ENCODE measurements around the gene SLC28A3.

The SLC28A3 gene

DNA sequence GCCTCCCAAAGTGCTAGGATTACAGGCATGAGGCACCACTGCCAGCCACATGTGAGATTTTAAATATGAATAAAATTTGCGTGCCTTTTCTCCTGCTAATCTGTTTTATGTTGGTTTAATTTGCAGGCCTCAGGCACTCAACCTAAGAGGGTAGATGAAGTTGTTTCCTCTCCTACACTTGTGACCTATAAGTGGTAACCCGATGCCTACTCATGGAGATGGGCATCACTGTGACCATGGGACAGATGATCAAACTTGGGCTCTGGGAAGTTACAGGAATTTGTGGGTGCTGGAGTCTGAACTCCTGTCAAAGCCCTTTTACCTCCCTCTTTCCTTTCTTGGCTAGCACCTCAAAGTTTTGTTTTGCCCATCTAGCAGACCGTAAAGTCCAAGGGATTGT is 1.1 kb downstream of the SLC28A3 start:
- no peak for DNase-seq

DNA sequence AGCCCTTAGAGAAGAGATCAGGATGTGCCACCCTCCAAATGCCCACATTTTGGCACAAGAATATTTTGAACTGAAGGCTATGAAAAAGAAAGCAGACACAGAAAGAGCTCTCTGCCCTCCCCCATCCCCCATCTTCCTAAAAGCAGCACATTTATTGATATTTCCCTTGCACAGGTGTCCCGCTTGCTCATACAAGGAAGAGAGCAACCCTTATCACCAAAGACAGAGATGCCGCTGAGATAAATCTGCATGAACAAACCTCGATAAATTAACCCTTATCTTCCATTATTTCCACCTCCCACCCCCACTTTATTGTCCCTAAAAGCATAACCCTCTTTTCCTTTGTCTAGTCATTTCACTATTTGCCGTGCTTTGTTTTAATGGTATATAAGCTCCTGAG is 1.8 kb downstream of the SLC28A3 start:
- DNase-seq = no peak

DNA sequence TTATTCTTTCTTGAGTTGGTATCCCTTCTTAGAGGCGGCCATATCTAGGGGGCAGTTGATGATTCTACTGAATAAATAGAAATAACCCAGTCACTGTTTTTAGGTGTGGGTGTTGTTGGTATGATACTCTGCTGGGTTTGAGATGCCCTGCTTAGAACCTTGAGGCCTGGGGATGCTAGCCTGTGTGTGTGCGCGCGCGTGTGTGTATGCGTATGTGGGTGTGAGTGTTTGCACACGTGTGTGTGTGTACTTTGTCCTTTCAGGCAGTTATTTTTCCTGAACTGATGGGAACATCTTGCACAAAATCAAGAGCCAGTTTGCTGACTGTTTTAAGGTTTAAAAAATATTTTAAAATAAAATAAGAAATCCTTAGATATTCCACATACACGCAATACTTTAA is 3.3 kb downstream of the SLC28A3 start:
- no peak for DNase-seq

DNA sequence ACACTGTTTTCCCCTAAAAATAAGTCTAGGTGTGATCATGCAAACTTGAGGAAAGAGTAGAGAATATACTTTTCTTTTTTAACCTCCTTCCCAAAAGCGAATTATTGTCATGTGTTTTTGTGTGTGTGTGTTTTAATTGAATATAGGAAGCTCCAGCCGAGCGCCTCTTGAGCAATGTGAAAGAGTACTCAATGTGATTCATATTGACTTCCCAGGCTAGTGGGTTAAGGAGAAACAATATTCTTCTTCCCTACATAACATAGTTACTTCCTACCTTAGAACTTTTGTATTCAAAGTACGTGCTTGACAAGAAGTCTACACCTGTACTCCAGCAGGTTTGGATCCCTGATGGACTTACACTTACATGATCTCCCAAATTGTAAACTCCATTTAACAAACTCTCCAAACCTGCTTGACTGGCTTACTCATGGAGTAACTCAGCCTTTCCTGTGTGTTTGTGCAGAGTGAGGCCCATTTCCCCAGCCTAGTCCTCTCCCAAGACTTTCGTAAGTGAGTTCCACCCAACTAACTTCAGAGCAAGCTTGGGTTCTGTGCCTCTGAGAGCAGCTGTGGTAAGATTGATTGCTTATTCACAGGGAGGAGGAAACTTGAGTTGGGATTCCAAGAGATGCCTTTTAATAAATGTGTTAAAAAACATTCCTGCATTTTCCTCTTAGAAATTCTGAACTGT is 9.3 kb downstream of the SLC28A3 start:
- DNase-seq = no peak

DNA sequence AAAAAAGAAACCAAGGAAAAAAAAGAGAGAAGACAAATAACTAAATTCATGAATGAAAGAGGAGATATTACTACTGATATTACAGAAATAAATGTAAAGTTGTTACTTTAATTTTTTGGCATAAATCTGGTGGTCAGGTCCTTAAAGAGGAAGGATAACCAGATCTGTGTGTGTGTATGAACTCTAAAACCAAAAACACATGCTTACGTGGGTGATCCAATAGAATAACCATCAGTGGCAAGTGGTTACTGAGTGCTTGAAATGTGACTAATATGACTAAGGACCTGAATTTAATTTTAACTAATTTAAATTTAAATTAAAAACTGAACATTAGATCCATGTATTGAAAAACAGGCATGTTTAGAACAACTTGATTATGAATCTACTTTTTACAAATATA is 10.3 kb downstream of the SLC28A3 start:
- no peak for DNase-seq

DNA sequence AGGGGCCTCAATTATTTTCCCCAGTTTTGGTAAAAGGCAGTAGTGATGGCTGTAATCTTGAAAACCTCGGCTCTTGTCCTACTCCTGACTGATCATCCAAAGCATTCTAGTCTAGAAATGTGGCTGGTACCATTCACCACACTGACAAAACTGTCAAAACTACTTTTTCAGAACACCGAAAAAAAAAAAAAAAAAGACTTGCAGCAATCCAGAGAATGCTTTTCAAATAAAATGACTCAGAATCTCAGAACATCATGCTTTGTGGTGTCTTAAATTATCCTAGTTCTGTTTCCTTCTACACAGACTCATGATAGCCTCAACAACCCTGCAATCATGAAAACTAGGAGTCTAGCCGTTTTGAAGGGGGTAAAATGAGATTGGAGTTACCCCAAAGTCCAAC is 13.4 kb downstream of the SLC28A3 start:
- DNase-seq = no peak

DNA sequence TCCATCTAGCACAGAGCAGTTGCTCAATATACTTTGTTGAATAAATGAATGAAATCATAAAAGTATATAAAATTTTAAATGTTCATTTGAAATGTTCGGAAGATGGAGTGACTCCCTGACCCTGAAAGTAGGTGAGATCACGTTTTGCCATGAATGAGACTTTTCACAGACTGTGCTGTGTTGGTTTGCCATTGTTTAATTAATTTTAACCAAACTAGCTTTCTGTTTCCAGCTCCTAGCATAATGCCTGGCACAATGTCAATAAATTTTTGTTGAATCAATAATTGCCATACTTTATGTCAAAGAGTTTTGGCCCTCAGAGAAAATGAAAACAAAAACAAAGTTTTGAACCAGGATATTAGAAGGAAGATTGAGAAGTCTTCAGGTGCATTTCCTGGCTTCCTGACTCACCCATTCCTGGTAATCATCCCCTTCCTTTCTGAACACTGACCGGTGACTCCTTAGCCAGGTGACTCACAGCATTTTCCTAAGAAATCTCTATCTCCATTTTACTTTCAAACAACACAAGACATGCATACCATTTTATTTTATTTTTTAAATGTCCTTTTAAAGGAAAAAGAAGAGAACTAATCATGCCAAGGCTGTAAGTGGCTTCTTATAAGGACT is 15.1 kb downstream of the SLC28A3 start:
- DNase-seq = no peak

DNA sequence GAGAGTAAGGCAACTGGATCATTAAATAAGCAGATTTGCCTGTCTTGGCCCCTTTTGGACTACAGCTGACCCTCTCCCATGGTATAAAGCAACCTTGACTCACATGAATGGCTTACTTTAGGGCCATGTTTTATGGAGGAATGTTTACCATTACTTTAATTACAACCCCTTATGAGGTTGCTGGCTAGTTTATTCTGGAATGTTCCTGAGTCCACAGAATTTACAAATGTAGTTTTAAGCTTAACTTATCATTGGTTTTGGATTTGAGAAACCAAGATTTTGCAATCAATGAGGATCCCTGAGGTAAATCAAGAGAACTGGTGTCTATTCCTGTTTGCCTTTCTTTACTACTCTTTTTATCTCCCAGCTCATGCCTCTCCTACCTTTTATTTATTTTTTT is 15.7 kb downstream of the SLC28A3 start:
- DNase-seq = no peak

DNA sequence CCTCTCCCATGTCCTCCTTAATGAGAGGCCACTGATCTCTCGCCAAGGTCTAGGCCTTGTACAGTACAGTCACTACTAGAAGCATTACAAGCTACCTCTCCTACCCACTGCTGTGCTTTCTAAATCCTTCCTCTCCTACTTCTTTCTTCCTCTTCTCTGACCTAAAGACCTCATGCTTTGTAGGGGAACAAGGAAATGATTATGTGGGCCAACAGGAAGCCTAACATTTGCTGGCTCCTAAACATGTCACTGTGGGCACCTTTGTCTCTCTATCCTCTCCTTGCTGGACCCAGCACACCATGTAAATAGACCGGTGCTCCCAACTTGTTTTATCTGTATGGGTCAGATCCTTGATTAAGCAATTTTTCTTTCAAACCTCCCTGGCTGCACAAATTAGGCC is 16.7 kb downstream of the SLC28A3 start:
- DNase-seq = no peak

DNA sequence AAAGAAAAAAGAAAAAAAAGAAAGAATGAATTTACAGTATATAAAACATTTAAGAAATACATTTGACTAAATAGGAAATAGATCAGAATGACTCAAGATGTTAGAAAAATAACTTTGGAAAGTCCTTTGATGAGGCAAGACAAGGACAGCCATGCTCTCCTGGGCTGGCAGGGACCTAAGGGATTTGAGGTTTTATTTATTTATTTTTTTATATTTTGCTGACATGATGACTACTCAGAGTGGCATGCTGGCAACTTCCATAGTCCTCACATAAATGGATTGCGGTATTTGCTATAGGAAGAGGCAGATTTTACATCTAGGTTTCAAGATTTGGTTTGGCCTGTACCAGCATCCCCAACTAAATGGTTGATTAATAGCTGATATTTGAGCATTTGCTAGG is 17.7 kb downstream of the SLC28A3 start:
- no peak for DNase-seq

DNA sequence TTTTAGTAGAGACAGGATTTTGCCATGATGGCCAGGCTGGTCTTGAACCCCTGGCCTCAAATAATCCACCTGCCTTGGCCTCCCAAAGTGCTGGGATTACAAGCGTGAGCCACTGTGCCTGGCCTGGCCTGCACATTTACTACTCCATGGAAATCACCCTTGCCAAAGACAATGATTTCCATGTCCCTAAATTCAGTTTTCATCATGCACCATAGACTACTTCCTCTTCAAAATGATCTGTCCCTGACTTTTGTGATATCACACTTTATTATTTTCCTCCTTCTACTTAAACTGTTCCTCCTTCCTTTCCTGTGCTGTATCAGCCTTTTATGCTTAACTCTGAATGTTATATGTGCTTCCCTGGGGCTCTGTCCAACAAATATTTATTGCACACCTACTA is 20.3 kb downstream of the SLC28A3 start:
- DNase-seq = no peak

DNA sequence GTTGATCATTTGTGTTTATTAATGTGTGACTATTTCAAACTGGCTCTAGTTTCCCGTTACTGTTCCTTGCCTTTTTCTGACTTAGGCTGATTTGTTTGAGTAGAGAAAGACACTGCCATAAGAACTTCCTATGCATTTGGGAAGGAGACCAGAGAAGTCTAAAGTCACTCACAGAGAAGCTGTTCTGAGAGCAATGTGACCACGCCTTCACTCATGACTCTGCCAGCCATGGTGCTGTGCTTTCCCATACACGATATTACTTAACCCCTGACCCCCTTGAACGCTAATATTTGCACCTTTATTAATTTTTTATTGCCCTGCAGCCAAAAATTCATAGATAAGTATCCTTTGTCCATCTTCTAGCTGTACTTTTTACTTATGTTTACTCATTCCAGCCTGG is 20.9 kb downstream of the SLC28A3 start:
- DNase-seq = no peak

DNA sequence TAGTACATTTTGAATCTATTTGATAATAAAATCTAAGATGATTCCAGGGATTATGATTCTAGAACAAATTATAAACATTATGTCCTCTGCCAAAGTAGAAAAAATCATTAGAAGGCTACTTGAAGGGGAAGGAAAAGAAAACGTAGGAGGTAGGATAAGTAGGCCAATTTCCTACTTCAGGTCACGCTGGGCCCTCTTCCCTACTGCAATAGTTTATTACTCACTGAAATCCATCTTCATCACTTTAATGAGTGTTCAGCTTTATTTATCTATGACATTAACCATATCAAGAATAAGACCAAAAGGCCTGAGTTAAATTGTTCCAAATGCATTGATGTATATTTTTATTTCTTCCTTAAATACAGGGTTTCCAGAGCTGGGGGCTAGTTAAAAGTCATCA is 21.6 kb downstream of the SLC28A3 start:
- DNase-seq = no peak

DNA sequence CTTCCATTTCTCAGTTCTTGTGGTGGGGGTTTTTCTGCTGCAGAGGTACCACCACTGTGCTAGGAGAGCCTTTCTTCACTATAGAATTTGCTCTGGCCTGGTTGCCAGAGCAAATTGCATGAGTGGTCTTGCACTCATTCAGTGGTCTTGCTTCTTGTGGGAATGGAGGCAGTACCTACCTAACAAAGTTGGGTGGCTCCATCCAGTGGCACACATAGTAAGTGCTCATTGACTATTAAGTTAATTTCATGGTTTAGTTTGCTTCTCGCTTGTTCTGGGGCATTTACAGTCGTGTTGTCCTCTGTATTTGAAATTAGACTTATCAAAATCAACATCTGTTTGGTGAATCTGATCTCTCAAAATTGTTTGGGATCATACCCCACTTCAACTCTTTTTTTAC is 23.0 kb downstream of the SLC28A3 start:
- no peak for DNase-seq

DNA sequence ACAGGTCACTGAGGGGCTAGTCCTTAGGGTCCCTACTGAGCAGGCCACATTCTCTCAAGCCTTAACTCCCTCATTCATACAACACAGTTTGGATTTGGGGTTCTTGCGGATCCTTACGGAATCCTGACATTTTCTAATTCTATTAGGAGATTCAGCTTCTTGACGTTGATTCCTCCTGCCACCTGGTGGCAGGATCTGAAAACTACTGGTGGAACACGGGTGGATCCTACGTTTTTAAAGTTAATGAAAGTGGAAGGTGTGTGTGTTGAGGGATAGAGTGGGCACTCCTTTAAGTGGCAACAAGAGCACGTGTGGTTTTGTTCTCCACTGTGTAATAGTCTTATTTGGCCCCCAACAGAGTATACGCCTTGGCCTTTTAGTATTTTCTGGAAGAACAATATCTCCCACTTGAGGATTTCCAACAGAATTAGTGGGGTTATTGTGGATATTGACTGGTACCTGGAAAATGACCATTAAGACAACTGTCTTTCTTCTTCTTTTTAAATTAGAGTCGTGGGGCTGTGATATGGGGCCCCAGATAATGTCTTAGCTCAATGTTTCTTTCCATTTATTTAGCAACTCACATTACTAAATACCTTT is 25.2 kb downstream of the SLC28A3 start:
- no peak for DNase-seq

DNA sequence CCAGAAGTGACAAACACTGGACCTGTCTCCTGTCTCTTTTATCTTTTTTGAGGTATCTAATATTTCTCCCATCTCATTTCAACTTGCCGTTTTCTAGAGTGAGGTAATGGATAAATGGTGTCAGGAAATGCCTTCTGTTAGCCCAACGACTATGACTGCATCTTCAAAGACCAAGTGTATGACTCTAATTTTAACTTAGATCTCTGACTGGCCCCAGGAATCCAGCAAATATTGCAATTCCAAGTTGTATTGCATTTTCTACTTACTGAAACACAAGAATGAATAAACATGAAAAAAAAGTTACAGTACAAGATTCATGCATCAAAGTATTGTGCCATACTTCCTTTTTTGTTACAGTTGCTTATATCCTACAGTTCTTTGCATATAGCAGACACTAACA is 26.3 kb downstream of the SLC28A3 start:
- DNase-seq = no peak

DNA sequence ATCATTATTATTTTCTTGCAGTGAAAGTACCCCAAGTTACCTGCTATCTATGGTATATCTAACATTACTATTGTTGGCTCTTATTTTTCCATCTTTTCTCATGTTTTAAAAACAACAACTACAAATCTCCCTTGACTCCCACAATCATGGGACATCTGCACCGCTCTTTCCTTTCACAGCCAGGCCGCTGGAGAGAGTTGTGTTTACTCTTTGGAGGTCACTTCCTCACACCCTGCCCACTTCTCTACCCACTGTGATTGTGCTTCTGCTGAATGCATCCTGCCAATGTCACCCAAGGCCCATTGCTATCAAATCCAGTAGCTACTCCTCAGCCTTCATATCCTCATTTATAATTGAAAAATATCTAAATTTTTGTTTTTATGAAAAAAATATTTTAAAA is 29.7 kb downstream of the SLC28A3 start:
- no peak for DNase-seq

DNA sequence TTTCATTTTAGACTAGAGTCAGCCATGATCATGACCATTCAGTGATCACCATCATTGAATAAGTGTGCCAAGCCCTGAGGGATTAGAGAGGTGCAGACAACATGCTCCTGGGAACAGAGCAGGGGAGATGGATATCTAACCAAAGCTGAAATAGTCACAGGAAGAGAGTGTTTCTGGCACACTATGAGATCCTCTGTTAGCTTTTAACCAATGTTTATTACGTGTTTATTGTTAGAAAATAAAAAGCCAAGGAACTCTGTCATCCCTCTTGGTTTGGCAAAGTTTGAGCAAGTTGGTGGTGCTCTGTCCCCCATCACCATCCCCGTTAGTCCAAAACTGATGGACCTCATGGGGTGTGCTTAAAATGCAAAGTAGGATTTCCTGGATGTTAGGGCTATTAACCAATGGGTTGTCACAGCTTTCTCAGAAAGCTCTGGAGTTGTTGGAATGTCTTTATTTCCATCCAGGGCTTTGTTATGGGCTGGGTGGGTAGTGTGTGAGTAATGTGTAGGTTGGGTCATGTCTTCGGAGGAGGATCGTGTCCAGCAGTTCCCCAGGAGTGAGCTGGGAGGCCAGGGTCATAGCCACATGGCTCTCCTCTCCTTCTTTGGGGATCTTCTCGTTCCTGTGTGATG is 34.9 kb downstream of the SLC28A3 start:
- no peak for DNase-seq

DNA sequence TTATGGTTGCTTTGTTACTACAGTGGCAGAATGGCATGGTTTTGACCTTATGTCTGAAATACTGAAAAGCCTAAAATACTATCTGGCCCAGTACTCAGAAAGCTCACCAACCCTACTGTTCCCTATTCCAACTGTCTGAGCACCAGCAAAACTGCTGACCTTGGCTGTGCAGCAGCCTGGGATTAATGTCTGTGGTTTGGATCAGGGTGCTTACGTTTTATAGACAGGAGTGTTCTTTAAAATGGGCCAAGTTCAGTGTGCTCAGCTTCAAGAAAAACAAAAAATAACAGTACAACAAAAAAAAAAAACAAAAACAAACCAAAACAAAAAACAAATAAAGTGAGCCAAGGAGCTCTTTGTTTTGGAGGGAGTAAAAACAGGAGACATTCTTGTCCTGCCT is 36.4 kb downstream of the SLC28A3 start:
- DNase-seq = no peak

DNA sequence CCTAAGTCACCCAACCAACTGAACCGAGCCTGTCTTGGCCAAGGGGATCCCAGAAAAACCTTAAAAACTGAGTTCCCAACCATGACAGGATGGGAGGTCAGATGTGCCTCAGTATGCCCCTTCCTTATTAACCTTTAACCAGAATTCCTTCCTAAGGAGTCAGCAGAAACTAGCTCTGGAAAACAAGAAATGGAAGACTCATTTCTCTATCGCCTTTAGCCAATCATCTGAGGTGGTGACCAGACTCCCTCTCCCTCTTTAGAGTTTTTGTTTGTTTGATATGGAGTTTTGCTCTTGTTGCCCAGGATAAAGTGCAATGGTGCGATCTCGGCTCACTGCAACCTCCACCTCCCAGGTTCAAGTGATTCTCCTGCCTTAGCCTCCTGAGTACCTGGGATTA is 37.5 kb downstream of the SLC28A3 start:
- no peak for DNase-seq

DNA sequence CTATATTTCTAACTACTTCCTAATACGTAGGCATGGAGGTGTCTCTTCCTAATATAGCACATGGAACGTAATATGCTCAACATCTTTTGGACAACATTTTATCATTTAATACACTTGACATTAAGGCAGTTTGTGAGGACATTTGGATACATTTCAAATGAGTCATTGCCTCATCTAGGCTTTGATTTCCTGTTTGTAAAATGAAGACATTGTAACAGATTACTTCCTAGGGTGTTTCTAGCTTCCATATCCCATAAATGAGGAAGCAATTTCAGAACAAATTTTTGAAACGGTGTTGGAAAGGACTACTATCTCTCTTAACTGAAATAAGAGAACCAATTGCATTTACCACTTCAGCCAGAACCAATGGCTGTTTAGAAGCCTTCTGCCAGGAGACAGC is 38.7 kb downstream of the SLC28A3 start:
- DNase-seq = no peak

DNA sequence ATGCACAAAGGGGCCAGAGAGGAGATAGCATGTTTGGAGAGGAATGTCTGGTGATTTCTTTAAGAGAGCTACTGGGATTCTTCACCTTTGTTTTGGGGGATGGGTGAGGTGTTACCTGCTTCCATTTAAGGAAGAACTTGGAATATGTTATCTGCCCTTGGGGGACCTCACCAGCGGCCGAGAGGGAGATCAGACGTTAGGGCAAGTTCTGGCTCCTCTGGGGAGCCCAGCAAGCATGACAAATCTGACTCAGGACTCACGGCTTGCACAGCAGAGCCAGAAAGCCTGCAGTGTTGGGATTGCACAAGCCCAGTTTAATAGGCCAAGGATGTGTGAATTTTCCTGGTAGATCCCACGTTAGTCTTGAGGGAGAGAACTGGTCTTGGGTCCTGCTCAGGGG is 40.3 kb downstream of the SLC28A3 start:
- no peak for DNase-seq

DNA sequence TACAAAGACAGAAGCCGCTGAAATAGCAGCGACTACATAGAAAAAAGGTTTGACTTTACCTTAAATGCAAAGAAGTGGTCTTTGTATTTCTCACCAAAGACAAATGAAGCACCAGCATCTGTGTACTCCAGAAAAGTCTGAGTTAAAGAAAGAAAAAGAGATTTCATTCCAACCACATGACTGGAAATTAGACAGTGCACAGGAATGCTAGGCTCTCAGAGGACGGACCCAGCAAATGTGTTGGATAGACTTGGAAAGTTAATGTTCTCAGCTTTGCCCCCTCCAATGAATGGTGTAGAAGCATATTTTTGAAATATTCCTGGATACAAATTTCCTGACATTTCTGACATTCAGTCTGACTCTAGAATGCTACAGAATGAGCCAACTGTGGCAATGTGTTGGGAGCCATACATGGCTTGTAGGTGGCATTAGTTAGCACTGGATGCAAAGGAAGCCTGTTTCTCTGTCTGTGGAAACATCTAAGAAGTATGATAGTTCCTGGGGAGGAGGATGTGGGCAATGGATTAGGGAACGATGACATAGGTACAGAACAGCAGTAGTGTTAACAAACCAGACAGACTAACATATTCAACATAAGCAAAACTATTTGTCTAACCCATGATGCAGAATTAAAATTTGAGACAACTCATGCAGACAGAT is 43.3 kb downstream of the SLC28A3 start:
- DNase-seq = no peak
